ENCODE data around the gene ZNF576.
"Not testable (repeated sequence)": the region's sequence is repeated elsewhere in the genome, so short reads cannot be mapped to it uniquely, and the experiment has no call there.

ZNF576 gene

DNA sequence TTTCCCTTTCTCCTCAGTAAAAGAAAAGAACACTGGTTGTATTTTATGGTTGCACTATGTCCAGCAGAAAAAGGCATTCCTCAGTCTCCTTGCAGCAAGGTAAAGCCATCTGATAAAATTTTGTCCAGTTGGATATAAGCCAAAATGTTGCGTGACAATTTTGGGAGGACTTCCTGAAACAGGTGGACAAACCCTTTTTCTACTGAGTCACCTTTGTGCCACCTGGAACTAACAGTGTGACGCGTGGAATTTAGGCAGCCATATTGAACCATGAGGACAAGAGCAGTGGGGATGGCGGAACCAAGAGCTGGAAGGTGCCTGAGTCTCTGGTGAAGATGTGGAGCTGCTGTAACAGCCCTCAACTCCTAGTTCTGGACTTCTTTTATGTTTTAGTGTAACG, 35.1 kb downstream of the ZNF576 start:
- H3K4me3 ChIP-seq (ENCODE audit: low read length) = no peak overlapping the region
- 86% methylated on average over 5 of the region's 5 CpGs for WGBS

DNA sequence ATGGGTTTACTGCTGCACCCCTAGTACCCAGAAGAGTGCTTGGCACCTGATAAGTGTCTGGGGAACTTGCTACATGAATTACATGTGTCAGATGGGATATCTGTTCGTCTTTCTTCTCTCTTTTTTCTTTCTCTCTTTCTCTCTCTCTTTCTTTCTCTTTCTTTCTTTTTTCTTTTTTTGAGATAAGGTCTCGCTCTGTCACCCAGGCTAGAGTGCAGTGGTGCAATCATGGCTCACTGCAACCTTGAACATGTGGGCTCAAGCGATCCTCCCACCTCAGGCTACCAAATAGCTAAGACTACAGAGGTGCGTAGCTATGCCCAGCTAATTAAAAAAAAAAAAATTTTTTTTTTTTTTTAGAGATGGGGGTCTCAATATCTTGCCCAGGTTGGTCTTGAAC, 37.1 kb downstream of the ZNF576 start:
- H3K36me3 ChIP-seq (ENCODE audit: insufficient read depth, low read length) = no peaks in the 10 kb centered on the region
- no peaks in the 10 kb centered on the region for H3K9me3 ChIP-seq (ENCODE audit: insufficient read depth, low read depth, low read length)
- 96% methylated on average over 3 of the region's 4 CpGs for WGBS
- H3K4me1 ChIP-seq (ENCODE audit: insufficient read depth, low read length) = peaks cover 11% of the 10 kb centered on the region
- peaks cover 22% of the 10 kb centered on the region for H3K27me3 ChIP-seq (ENCODE audit: insufficient read depth, low read length)
- H3K9ac ChIP-seq (ENCODE audit: low read depth, low read length) = no peak overlapping the region
- no peak overlapping the region for H3K27ac ChIP-seq (ENCODE audit: low read depth, low read length)
- no peak overlapping the region for H3K4me3 ChIP-seq (ENCODE audit: low read length)

More for the DNA sequence above, 35.1 kb downstream of the ZNF576 start:
- 0 out of 2 replicates have a peak, but pooled peaks cover 2% of the 10 kb centered on the region for H3K36me3 ChIP-seq (ENCODE audit: insufficient read depth, low read length)
- no peak overlapping the region for H3K27ac ChIP-seq (ENCODE audit: low read depth, low read length)
- peaks cover 7% of the 10 kb centered on the region for H3K4me1 ChIP-seq (ENCODE audit: insufficient read depth, low read length)
- no peak overlapping the region for H3K9ac ChIP-seq (ENCODE audit: low read depth, low read length)
- H3K9me3 ChIP-seq (ENCODE audit: insufficient read depth, low read depth, low read length) = no peaks in the 10 kb centered on the region
- H3K27me3 ChIP-seq (ENCODE audit: insufficient read depth, low read length) = peaks cover 3% of the 10 kb centered on the region; the same call in 1 of the 2 replicates

DNA sequence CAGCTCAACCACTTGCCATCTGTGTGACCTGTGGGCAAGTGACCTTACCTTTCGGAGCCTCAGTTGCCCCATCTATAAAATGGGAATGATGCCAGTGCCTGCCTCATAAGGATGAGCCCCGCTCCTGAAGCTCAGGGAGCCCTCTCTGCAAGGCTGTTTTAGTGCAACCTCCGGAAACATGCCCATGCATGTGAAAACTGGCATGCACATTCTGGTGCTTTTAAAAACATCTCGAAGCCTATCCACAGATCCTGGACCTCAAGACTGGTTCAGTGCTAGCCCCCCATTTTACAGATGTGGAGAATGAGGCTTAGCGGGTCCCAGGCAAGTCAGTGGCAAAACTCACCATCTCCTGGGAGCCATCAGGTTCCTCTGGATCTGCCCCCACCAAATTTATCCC, 37.7 kb downstream of the ZNF576 start:
- peaks cover 28% of the 10 kb centered on the region for H3K27me3 ChIP-seq (ENCODE audit: insufficient read depth, low read length)
- H3K27ac ChIP-seq (ENCODE audit: low read depth, low read length) = no peak overlapping the region
- H3K4me3 ChIP-seq (ENCODE audit: low read length) = no peak overlapping the region
- no peaks in the 10 kb centered on the region for H3K9me3 ChIP-seq (ENCODE audit: insufficient read depth, low read depth, low read length)
- H3K36me3 ChIP-seq (ENCODE audit: insufficient read depth, low read length) = no peaks in the 10 kb centered on the region
- H3K4me1 ChIP-seq (ENCODE audit: insufficient read depth, low read length) = peaks cover 11% of the 10 kb centered on the region
- 81% methylated on average over 5 of the region's 5 CpGs for WGBS
- no peak overlapping the region for H3K9ac ChIP-seq (ENCODE audit: low read depth, low read length)

DNA sequence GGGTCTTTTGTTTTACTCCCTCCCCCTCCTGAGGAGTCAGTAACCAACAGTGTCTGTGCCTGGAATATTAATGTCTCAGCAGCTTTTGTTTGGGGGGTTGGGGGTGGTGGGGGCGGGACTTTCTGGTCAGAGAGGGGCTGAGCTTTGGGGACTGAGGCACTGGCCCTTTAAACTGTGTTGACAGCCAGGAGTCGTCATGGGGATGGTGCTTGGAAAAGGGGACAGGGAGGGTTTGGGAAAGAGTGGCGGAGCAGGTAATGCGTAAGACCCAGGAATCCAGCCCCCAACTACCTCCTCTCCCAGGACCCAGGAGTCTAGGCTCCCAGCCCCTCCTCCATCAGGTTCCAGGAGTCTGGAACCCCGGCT, 38.1 kb downstream of the ZNF576 start:
- H3K27me3 ChIP-seq (ENCODE audit: insufficient read depth, low read length) = peaks cover 31% of the 10 kb centered on the region
- 14% methylated on average over 4 of the region's 5 CpGs for WGBS
- peak overlapping the region; percentile 65 for H3K9ac ChIP-seq (ENCODE audit: low read depth, low read length)
- peaks cover 11% of the 10 kb centered on the region for H3K4me1 ChIP-seq (ENCODE audit: insufficient read depth, low read length)
- H3K36me3 ChIP-seq (ENCODE audit: insufficient read depth, low read length) = no peaks in the 10 kb centered on the region
- no peak overlapping the region for H3K27ac ChIP-seq (ENCODE audit: low read depth, low read length)
- no peaks in the 10 kb centered on the region for H3K9me3 ChIP-seq (ENCODE audit: insufficient read depth, low read depth, low read length)
- H3K4me3 ChIP-seq (ENCODE audit: low read length) = peak overlapping the region; percentile 61

DNA sequence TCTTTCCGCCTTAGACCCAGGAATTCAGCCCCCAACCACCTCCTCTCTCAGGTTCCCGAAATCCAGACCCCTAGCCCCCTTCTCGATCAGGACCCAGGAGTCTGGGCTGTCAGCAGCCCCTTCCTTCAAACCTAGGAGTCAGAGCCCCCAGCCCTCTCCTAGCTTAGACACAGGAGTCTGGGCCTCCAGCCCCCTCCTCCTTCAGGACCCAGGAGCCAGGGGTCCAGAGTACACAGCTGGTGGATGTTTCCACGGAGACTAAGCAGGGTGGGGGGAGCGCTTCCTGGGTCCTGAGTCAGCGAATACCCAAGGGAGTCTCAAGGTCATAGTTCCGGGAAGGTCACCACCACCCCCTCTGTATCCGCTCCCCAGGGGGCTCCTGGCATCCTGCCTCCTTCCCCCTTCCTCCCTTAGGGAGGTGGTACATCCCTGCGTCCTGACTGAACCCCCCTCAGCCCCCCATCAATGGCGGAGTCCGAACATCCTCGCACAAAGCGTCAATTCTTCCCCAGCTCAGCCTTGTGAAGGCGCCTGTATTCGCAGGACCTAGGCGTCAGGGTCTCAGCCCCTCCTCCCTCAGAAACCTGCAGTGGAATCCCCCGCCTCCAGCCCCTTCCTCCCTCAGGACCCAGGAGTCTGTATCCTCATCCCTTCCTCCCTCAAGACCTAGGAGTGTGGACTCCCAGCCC, 38.6 kb downstream of the ZNF576 start:
- Histone ChIP-seq H3K27me3 (ENCODE audit: insufficient read depth, low read length) (peaks cover 33% of the 10 kb centered on the region), H3K9ac (ENCODE audit: low read depth, low read length) (peak overlapping the region; percentile 65), H3K4me3 (ENCODE audit: low read length) (peak overlapping the region; percentile 61), H3K27ac (ENCODE audit: low read depth, low read length) (no peak overlapping the region), H3K36me3 (ENCODE audit: insufficient read depth, low read length) (no peaks in the 10 kb centered on the region), H3K4me1 (ENCODE audit: insufficient read depth, low read length) (peaks cover 11% of the 10 kb centered on the region), H3K9me3 (ENCODE audit: insufficient read depth, low read depth, low read length) (no peaks in the 10 kb centered on the region)
- WGBS = 3% methylated on average over 17 of the region's 17 CpGs

DNA sequence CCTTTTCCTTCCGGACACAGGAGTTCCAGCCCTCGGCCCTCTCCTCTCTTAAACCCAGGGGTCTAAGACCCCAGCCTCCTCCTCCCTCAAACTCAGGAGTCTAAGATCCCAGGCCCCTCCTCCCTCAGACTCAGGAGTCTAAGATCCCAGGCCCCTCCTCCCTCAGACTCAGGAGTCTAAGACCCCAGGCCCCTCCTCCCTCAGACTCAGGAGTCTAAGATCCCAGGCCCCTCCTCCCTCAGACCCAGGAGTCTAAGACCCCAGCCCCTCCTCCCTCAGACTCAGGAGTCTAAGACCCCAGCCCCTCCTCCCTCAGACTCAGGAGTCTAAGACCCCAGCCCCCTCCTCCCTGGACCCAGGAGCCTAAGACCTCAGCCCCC, 39.2 kb downstream of the ZNF576 start:
- H3K9ac ChIP-seq (ENCODE audit: low read depth, low read length) = 0 out of 2 replicates have a peak overlapping the region, but pooled peaks have one; percentile 65
- not testable (repeated sequence) for H3K27ac ChIP-seq (ENCODE audit: low read depth, low read length); H3K9me3 ChIP-seq (ENCODE audit: insufficient read depth, low read depth, low read length); H3K36me3 ChIP-seq (ENCODE audit: insufficient read depth, low read length)
- peaks cover 39% of the 10 kb centered on the region for H3K27me3 ChIP-seq (ENCODE audit: insufficient read depth, low read length)
- WGBS = 3% methylated on average over 2 of the region's 2 CpGs
- H3K4me1 ChIP-seq (ENCODE audit: insufficient read depth, low read length) = peaks cover 11% of the 10 kb centered on the region
- peak overlapping the region; percentile 61 for H3K4me3 ChIP-seq (ENCODE audit: low read length)

DNA sequence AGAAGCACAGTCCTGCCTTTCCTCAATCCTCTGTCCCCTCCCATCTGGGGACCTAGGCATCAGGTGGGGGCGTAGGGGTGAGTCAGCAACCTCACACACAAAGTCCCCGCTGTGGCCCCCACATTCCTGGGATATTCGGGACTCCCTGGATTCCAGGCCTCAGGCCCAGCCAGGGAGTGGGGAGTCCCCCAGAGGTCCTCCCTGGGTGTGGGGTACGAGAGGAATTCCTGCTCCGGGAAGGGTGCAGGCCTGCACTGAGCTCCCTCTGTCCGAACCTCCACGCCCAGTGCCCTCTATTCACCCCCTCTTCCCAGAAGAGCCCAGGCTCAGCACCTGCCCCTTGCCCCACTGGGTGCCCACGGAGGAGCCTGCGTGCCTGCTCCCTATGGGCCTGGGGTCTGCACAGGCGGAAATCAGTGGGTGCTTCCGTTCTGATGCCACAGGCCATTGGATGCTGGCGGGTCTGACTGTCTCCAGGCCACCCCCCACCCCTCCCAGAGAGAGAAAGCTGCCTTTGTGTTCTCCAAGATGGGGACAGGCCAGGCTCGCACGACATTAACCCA, 39.8 kb downstream of the ZNF576 start:
- Histone ChIP-seq H3K36me3 (ENCODE audit: insufficient read depth, low read length) (no peaks in the 10 kb centered on the region), H3K9ac (ENCODE audit: low read depth, low read length) (peak overlapping the region; percentile 28; the same call in 1 of the 2 replicates), H3K9me3 (ENCODE audit: insufficient read depth, low read depth, low read length) (no peaks in the 10 kb centered on the region), H3K4me3 (ENCODE audit: low read length) (peak overlapping the region; percentile 29), H3K27ac (ENCODE audit: low read depth, low read length) (peak overlapping the region; percentile 57; the same call in 1 of the 2 replicates), H3K27me3 (ENCODE audit: insufficient read depth, low read length) (peaks cover 44% of the 10 kb centered on the region), H3K4me1 (ENCODE audit: insufficient read depth, low read length) (peaks cover 11% of the 10 kb centered on the region)
- WGBS = 61% methylated on average over 11 of the region's 14 CpGs

DNA sequence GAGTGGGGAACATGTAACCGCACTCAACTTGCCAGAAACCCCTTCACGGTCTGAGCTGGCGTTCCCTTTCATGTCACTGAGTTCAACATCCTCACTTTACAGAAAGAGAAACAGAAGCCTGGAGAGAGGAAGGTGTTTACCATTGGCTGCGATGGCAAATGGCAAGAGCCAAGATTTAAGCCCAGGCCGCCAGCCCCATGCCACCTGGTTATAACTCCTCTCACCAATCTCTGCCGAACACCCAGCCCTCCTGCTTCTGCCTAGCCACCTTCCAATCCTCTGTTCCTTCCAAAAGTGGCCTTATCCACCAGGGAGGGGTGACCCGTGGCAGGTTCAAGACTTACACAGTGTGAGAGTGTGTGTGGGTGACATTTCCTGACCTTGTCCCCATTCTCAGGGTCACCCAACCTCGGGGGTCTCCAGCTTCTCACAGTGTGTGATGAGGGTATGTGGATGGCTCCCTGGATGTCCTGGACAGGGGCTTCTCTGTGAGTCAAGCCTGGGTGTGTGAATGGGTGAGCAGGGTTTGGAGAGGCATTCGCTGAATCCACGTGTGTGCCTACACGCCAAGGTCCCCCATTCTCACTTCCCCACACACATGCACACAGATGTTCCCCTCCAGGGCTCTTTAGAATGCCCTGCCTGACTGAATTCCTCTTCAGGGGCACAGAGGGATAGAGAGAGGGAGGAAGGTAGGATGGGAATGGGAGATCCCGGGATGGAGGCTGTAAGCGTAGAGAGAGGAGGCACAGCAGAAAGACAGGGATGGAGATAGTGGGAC, 42.0 kb downstream of the ZNF576 start:
- H3K9ac ChIP-seq (ENCODE audit: low read depth, low read length) = no peak overlapping the region
- WGBS = 82% methylated on average over 8 of the region's 13 CpGs

DNA sequence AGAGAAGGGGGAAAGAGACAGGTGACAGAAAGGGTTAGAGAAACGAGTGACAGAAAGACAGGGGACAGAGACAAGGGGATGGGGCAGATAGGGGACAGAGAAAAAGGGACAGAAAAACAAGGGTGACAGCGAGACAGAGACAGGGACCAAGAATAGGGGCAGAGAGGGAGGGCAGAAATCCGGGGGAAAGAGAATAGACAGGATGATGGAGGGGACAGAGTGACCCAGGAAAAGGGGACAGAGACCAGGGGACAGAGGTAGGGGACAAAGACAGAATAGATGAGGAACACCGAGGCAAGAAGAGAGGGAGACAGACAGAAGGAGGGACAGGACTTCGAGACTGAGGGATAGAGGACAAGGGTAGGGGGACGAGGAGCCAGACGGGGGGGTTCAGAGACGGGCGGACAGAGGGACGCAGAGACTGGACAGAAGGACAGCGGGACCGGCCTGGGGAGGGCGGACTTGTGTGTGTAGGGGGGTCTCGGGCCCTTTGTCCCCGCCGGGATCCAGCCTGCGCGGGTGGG, 42.7 kb downstream of the ZNF576 start:
- 5% methylated on average over 18 of the region's 18 CpGs for WGBS
- Histone ChIP-seq H3K27me3 (ENCODE audit: insufficient read depth, low read length) (peaks cover 52% of the 10 kb centered on the region), H3K9me3 (ENCODE audit: insufficient read depth, low read depth, low read length) (no peaks in the 10 kb centered on the region), H3K36me3 (ENCODE audit: insufficient read depth, low read length) (no peaks in the 10 kb centered on the region), H3K27ac (ENCODE audit: low read depth, low read length) (no peak overlapping the region), H3K9ac (ENCODE audit: low read depth, low read length) (peak overlapping the region; percentile 37; the same call in 1 of the 2 replicates), H3K4me3 (ENCODE audit: low read length) (peak overlapping the region; percentile 71), H3K4me1 (ENCODE audit: insufficient read depth, low read length) (peaks cover 11% of the 10 kb centered on the region)

More for the DNA sequence above, 42.0 kb downstream of the ZNF576 start:
- Histone ChIP-seq H3K36me3 (ENCODE audit: insufficient read depth, low read length) (no peaks in the 10 kb centered on the region), H3K9me3 (ENCODE audit: insufficient read depth, low read depth, low read length) (no peaks in the 10 kb centered on the region), H3K27ac (ENCODE audit: low read depth, low read length) (no peak overlapping the region), H3K4me1 (ENCODE audit: insufficient read depth, low read length) (peaks cover 11% of the 10 kb centered on the region), H3K4me3 (ENCODE audit: low read length) (peak overlapping the region; percentile 71), H3K27me3 (ENCODE audit: insufficient read depth, low read length) (peaks cover 52% of the 10 kb centered on the region)

DNA sequence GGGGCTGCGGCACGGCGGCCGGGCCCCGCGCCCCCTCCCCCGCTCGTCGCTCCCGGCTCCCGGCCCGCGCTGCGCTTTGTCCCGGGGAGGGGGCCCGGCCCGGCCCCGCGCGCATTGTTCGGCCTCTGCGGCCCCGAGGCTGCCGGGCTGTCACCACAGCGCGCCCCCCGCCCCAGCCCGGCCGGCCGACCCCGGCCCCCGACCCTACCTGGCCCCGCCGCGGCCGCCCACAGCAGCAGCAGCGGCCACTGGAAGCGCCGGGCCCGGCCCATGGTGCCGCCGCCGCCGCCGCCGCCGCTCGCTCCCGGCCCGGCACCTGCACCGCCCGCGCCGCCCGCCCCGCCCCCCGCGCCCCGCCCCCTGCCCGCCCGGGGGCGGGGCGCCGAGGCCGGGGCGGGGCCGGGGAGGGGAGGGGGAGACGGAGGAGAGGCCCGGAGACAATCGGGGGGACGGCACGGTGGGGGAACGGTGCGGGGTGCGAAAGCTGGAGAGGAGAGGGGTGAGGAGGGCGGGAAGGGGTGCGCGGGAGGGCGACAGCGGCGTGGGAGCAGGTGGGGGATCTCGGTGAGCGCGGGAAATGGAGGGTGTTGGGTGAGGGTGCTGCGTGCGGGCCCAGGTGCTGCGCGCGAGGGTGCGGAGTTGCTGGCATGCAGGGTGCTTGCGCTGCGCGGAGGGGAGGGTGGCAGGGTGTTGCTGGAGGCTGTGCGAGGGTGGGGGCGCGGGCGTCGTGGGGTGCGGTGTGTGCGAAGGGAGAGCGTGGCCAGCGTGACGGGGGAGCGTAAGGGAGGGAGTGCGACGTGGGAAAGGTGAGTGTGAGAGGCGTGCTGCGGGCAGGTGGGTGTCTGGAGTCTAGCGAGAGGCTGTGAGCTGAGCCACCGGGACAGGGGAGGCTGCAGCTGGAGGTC, 43.4 kb downstream of the ZNF576 start, which contains the start of gene CADM4:
TSS of gene CADM4 (minus strand) at position 332 of the 905 bp plus-strand sequence. CDS start at position 272, 60 bp downstream.
- H3K9me3 ChIP-seq (ENCODE audit: insufficient read depth, low read depth, low read length) = no peaks in the 10 kb centered on the region
- peaks cover 11% of the 10 kb centered on the region for H3K4me1 ChIP-seq (ENCODE audit: insufficient read depth, low read length)
- H3K27me3 ChIP-seq (ENCODE audit: insufficient read depth, low read length) = peaks cover 52% of the 10 kb centered on the region
- 1% methylated on average over 108 of the region's 110 CpGs for WGBS
- H3K9ac ChIP-seq (ENCODE audit: low read depth, low read length) = peak within 1 kb of the TSS; percentile 42
- H3K4me3 ChIP-seq (ENCODE audit: low read length) = peak within 1 kb of the TSS; percentile 72
- H3K27ac ChIP-seq (ENCODE audit: low read depth, low read length) = no peak within 1 kb of the TSS
- H3K36me3 ChIP-seq (ENCODE audit: insufficient read depth, low read length) = no peaks in the 10 kb centered on the region

Measured in HUES64 (cell line).